Body of pancreas (tissue), 4 donors: Measurements from ENCODE around the gene AUH.

Experiments
- POLR2A ChIP-seq, 3 donors: fragments of 450-650 bp; IDR thresholded peaks; one replicate each; pipeline ENCODE4 v1.6.1; 2016; ENCODE audit warnings: antibody characterized with exemption in 3 of 3, mild to moderate bottlenecking in 2 of 3
- TF ChIP-seq, protein P1 (sequence below), 7 experiments: fragments of 450-650 bp in 4 of 7; fragments of 200-600 bp in 3 of 7; sonication (generic) in 3 of 7; IDR thresholded peaks; one replicate each; pipeline ENCODE4 v1.5.1; 2016 to 2019; ENCODE audit warnings: antibody characterized with exemption in 7 of 7

DNA sequence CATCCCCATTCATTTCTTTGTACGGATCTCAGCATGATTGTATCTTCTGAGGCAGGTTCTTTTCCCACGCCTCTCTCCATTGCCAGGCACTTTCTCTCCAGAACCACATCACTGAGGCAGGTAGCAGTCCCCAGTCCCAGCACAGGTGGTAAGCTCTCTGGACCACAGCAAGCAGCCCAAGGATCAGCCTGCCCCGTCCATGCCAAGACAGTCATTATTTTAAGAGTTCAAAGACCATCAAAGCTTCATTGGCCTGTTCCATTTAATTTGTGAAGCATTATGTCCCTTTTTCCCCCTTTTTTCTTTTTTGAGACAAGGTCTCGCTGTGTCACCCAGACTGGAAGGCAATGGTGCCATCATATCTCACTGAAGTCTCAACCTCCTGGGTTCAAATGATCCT, 171.7 kb downstream of the AUH start:
- TF ChIP-seq, protein P1, sequence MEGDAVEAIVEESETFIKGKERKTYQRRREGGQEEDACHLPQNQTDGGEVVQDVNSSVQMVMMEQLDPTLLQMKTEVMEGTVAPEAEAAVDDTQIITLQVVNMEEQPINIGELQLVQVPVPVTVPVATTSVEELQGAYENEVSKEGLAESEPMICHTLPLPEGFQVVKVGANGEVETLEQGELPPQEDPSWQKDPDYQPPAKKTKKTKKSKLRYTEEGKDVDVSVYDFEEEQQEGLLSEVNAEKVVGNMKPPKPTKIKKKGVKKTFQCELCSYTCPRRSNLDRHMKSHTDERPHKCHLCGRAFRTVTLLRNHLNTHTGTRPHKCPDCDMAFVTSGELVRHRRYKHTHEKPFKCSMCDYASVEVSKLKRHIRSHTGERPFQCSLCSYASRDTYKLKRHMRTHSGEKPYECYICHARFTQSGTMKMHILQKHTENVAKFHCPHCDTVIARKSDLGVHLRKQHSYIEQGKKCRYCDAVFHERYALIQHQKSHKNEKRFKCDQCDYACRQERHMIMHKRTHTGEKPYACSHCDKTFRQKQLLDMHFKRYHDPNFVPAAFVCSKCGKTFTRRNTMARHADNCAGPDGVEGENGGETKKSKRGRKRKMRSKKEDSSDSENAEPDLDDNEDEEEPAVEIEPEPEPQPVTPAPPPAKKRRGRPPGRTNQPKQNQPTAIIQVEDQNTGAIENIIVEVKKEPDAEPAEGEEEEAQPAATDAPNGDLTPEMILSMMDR (IDR thresholded peaks at IDR 0.05), result no peak
- no peak for TF ChIP-seq POLR2A (IDR thresholded peaks at IDR 0.05)
